DND-41 (cell line): ENCODE data around the gene SGK1.
"Not testable (repeated sequence)": the region's sequence is repeated elsewhere in the genome, so short reads cannot be mapped to it uniquely, and the experiment has no call there.

ENCODE experiments used
- ATAC-seq: fragments of 200-7000 bp; cut with Tn5 transposase; 3 replicates; pipeline ENCODE4 v1.9.1; 2021; ENCODE audit warnings: low read depth; ENCODE audit not compliant: insufficient read depth
- DNase-seq: peaks from one replicate; pipeline ENCODE4 v3.0.0-alpha.2; 2020
- H2AFZ ChIP-seq: 2 replicates; pipeline ENCODE4 v1.6.0; 2012; ENCODE audit warnings: low read depth, low read length
- H3K27ac ChIP-seq: 2 replicates; pipeline ENCODE4 v1.5.1; 2012; ENCODE audit warnings: low read length, inconsistent platforms
- H3K27me3 ChIP-seq: fragments of 200-600 bp; sonication (generic); 2 replicates; pipeline ENCODE4 v1.6.0; 2012; ENCODE audit warnings: low read length, mild to moderate bottlenecking, inconsistent platforms; ENCODE audit not compliant: insufficient read depth, poor library complexity
- H3K36me3 ChIP-seq: 2 replicates; pipeline ENCODE4 v1.5.1; 2012; ENCODE audit warnings: low read length, inconsistent platforms; ENCODE audit not compliant: insufficient read depth
- H3K4me1 ChIP-seq: 2 replicates; pipeline ENCODE4 v1.5.1; 2012; ENCODE audit warnings: mild to moderate bottlenecking, low read length; ENCODE audit not compliant: insufficient read depth
- H3K4me2 ChIP-seq: 2 replicates; pipeline ENCODE4 v1.6.0; 2012; ENCODE audit warnings: mild to moderate bottlenecking, moderate library complexity, low read length, inconsistent platforms; ENCODE audit not compliant: insufficient read depth
- H3K4me3 ChIP-seq, 2 experiments: fragments of 200-600 bp in 1 of 2; shearing (Covaris generic) in 1 of 2; 2 replicates each; pipeline ENCODE4 v1.5.1; 2012 to 2016; ENCODE audit warnings: inconsistent platforms in 2 of 2, low read length in 2 of 2, mild to moderate bottlenecking in 2 of 2, low read depth in 1 of 2, moderate library complexity in 1 of 2
- H3K79me2 ChIP-seq: 2 replicates; pipeline ENCODE4 v1.6.0; 2012; ENCODE audit warnings: low read length, inconsistent platforms; ENCODE audit not compliant: insufficient read depth
- H3K9ac ChIP-seq: 2 replicates; pipeline ENCODE4 v1.6.0; 2012; ENCODE audit warnings: low read depth, mild to moderate bottlenecking, inconsistent platforms, low read length, moderate library complexity
- H3K9me3 ChIP-seq: 2 replicates; pipeline ENCODE4 v1.5.1; 2012; ENCODE audit warnings: low read length, moderate library complexity, mild to moderate bottlenecking, inconsistent platforms; ENCODE audit not compliant: insufficient read depth, severe bottlenecking
- H4K20me1 ChIP-seq: 2 replicates; pipeline ENCODE4 v1.6.0; 2012; ENCODE audit warnings: low read length; ENCODE audit not compliant: insufficient read depth
- CTCF ChIP-seq: IDR thresholded peaks from 2 replicates; pipeline ENCODE4 v1.5.1; 2012; ENCODE audit warnings: borderline replicate concordance, low read length, moderate library complexity, mild to moderate bottlenecking; ENCODE audit not compliant: poor library complexity, severe bottlenecking; ENCODE audit errors: extremely low read depth
- EZH2 ChIP-seq: IDR thresholded peaks from 3 replicates; pipeline ENCODE4 v1.6.1; 2012; ENCODE audit warnings: borderline replicate concordance, low read depth, mild to moderate bottlenecking, moderate library complexity, low read length, inconsistent platforms; ENCODE audit not compliant: severe bottlenecking

SGK1 gene

GRCh38 chr6:134217798-134218140 is 100.1 kb downstream of the SGK1 start:
- H3K79me2 ChIP-seq = no peaks in the 10 kb centered on the region
- H4K20me1 ChIP-seq = no peaks in the 10 kb centered on the region
- no peaks in the 10 kb centered on the region for H3K36me3 ChIP-seq
- H3K9ac ChIP-seq = no peak overlapping the region
- no peak overlapping the region for H3K4me3 ChIP-seq
- H3K27ac ChIP-seq = no peak overlapping the region
- H2AFZ ChIP-seq = no peak overlapping the region
- TF ChIP-seq EZH2 (no peak), CTCF (no peak)
- H3K4me1 ChIP-seq = no peaks in the 10 kb centered on the region
- no peak for ATAC-seq
- no peaks in the 10 kb centered on the region for H3K27me3 ChIP-seq
- no peaks in the 10 kb centered on the region for H3K9me3 ChIP-seq
- DNase-seq = no peak
- H3K4me2 ChIP-seq = no peak overlapping the region

- H3K9ac ChIP-seq = no peak overlapping the region
- no peaks in the 10 kb centered on the region for H3K27me3 ChIP-seq
- H4K20me1 ChIP-seq = no peaks in the 10 kb centered on the region
- TF ChIP-seq CTCF = no peak
- no peak for TF ChIP-seq EZH2
- H3K4me3 ChIP-seq = no peak overlapping the region
- no peak for ATAC-seq
- H3K36me3 ChIP-seq = no peaks in the 10 kb centered on the region
- H3K79me2 ChIP-seq = no peaks in the 10 kb centered on the region
- H3K4me1 ChIP-seq = no peaks in the 10 kb centered on the region
- H3K27ac ChIP-seq = no peak overlapping the region
- H2AFZ ChIP-seq = no peak overlapping the region
- no peak for DNase-seq
- no peaks in the 10 kb centered on the region for H3K9me3 ChIP-seq
- no peak overlapping the region for H3K4me2 ChIP-seq
These were observed 100.7 kb downstream of the SGK1 start for GRCh38 chr6:134217105-134217797.

GRCh38 chr6:134216301-134217010 is 101.5 kb downstream of the SGK1 start:
- Histone ChIP-seq H3K4me1 (no peaks in the 10 kb centered on the region), H3K4me3 (no peak overlapping the region), H4K20me1 (no peaks in the 10 kb centered on the region), H3K27me3 (no peaks in the 10 kb centered on the region), H3K27ac (no peak overlapping the region), H3K36me3 (no peaks in the 10 kb centered on the region), H3K9ac (no peak overlapping the region), H3K9me3 (no peaks in the 10 kb centered on the region), H3K79me2 (no peaks in the 10 kb centered on the region), H2AFZ (no peak overlapping the region; the same call in 1 of the 2 replicates), H3K4me2 (no peak overlapping the region)
- no peak for ATAC-seq
- TF ChIP-seq CTCF = no peak
- no peak for TF ChIP-seq EZH2
- DNase-seq = no peak

GRCh38 chr6:134213410-134213809 is 104.5 kb downstream of the SGK1 start:
- not testable (repeated sequence) for H3K9me3 ChIP-seq, H3K4me2 ChIP-seq, H3K27me3 ChIP-seq, H3K27ac ChIP-seq, H3K36me3 ChIP-seq, H2AFZ ChIP-seq, H3K79me2 ChIP-seq, ATAC-seq, H3K4me1 ChIP-seq, H3K9ac ChIP-seq, H3K4me3 ChIP-seq, H4K20me1 ChIP-seq, DNase-seq
